ENCODE measurements around the gene AZIN2. TPM values are rescaled to one million over a fixed set of nuclear protein-coding genes. Genes with fewer than 3 reads are reported as not detected.

AZIN2 gene
- total and polyA plus RNA-seq, 2 of the 13 experiments (the other 11 are each of a cell fraction or from before 2014, with no cell fraction given): 1.7 to 3.5 TPM

GRCh38 chr1:33168556-33169289 lies 87.8 kb downstream of the AZIN2 start:
- WGBS (ENCODE audit: low lambda C conversion rate): 71% methylated on average over 9 of the region's 11 CpGs
- Histone ChIP-seq H3K4me1 (ENCODE audit: insufficient read depth, low read length) (no peaks in the 10 kb centered on the region), H3K9ac (ENCODE audit: insufficient read depth, low read depth, low read length) (no peak overlapping the region), H3K79me2 (ENCODE audit: insufficient read depth, low read length) (no peaks in the 10 kb centered on the region), H3K27ac (ENCODE audit: extremely low read length, insufficient read depth, low read length) (no peak overlapping the region), H4K20me1 (ENCODE audit: insufficient read depth, low read length) (no peaks in the 10 kb centered on the region), H3K27me3 (ENCODE audit: control insufficient read depth in 1 of 2, insufficient read depth in 2 of 2, low read length in 2 of 2) (no peaks in the 10 kb centered on the region), H2AFZ (ENCODE audit: low read length) (no peak overlapping the region), H3K9me3 (ENCODE audit: low read length) (no peaks in the 10 kb centered on the region), H3K4me2 (ENCODE audit: low read depth, low read length) (no peak overlapping the region), H3K36me3 (replicated peaks in 1 of 2; ENCODE audit: control insufficient read depth in 1 of 2, insufficient read depth in 2 of 2, low read length in 2 of 2) (no peaks in the 10 kb centered on the region), H3K4me3 (replicated peaks in 1 of 3; ENCODE audit: insufficient read depth in 1 of 3, low read depth in 2 of 3, low read length in 3 of 3) (no peak overlapping the region)
- no peak for FAIRE-seq
- ATAC-seq: peak; percentile 47; the same call in 2 of the 3 replicates
- in situ Hi-C loops (cut with HindIII; ENCODE audit: extremely low pct_ligation_motif_present, low pct_unique_long_range_greater_than_20kb): no loop called here
- no TSS peak for BruUV-seq (replicated peaks)
- no peak for DNase-seq (ENCODE audit: low spot score)
- peak; percentile 71; the same call in 1 of the 2 replicates for TF ChIP-seq MNT (IDR thresholded peaks at IDR 0.05)
- TF ChIP-seq ZNF850 (CRISPR knock-in tag; conservative IDR thresholded peaks at IDR 0.05): no peak
- TF ChIP-seq CTCF (CRISPR knock-in tag; IDR thresholded peaks at IDR 0.05): 0 out of 2 replicates have a peak, but pooled peaks have one; percentile 5
- no peak for TF ChIP-seq ZNF251 (CRISPR knock-in tag; IDR thresholded peaks at IDR 0.05)
- intact Hi-C loops (cut with micrococcal nuclease; ENCODE audit: unreplicated experiment): no loop called here
- CTCF ChIA-PET (ENCODE audit: low intra/inter-chr PET ratio, low total read pairs): no interaction called here
- POLR2A ChIA-PET: no interaction called here

Data from HepG2 (cell line).